HG03460 (cell line): ENCODE measurements around the gene PDCD5.
"Not testable (repeated sequence)": the region's sequence is repeated elsewhere in the genome, so short reads cannot be mapped to it uniquely, and the experiment has no call there.

Experiments used
- ATAC-seq: cut with Tn5 transposase; IDR thresholded peaks from one replicate; pipeline ENCODE4 v1.9.1; 2021; ENCODE audit not compliant: unreplicated experiment

Gene PDCD5

GRCh38 chr19:32576790-32577189, 4.2 kb upstream of the PDCD5 start:
- ATAC-seq = no peak

- ATAC-seq = peak; percentile 27
Observed at GRCh38 chr19:32580353-32580900, 563 bp upstream of the PDCD5 start.

GRCh38 chr19:32581705-32582179, 752 bp downstream of the PDCD5 start:
- ATAC-seq = peak; percentile 6

GRCh38 chr19:32587747-32588504, 6.9 kb downstream of the PDCD5 start:
- ATAC-seq = not testable (repeated sequence)

GRCh38 chr19:32594021-32594420, 13.0 kb downstream of the PDCD5 start:
- no peak for ATAC-seq

GRCh38 chr19:32595491-32595890, 14.5 kb downstream of the PDCD5 start:
- ATAC-seq = no peak

- ATAC-seq = no peak
Observed at GRCh38 chr19:32598022-32598421, 17.0 kb downstream of the PDCD5 start.

GRCh38 chr19:32599258-32599657, 18.3 kb downstream of the PDCD5 start:
- ATAC-seq = no peak

GRCh38 chr19:32599736-32600157, 18.8 kb downstream of the PDCD5 start:
- ATAC-seq = no peak

- ATAC-seq = no peak
Observed at GRCh38 chr19:32603961-32604360, 23.0 kb downstream of the PDCD5 start.

- ATAC-seq = no peak
Observed at GRCh38 chr19:32605544-32605943, 24.6 kb downstream of the PDCD5 start.

GRCh38 chr19:32606289-32606688, 25.3 kb downstream of the PDCD5 start:
- ATAC-seq = no peak

- ATAC-seq = no peak
Observed at GRCh38 chr19:32607479-32607878, 26.5 kb downstream of the PDCD5 start.

GRCh38 chr19:32611161-32611560, 30.2 kb downstream of the PDCD5 start:
- no peak for ATAC-seq

GRCh38 chr19:32613008-32613407, 32.0 kb downstream of the PDCD5 start:
- ATAC-seq = no peak

- no peak for ATAC-seq
Observed at GRCh38 chr19:32614916-32615315, 33.9 kb downstream of the PDCD5 start.

- no peak for ATAC-seq
Observed at GRCh38 chr19:32615569-32615968, 34.6 kb downstream of the PDCD5 start.

- no peak for ATAC-seq
Observed at GRCh38 chr19:32619051-32619685, 38.2 kb downstream of the PDCD5 start.

GRCh38 chr19:32622002-32622401, 41.0 kb downstream of the PDCD5 start:
- no peak for ATAC-seq

GRCh38 chr19:32624410-32624809, 43.4 kb downstream of the PDCD5 start:
- ATAC-seq = no peak

GRCh38 chr19:32626969-32627368, 46.0 kb downstream of the PDCD5 start:
- ATAC-seq = no peak

- ATAC-seq = no peak
Observed at GRCh38 chr19:32627714-32628270, 46.8 kb downstream of the PDCD5 start.
